LNCaP clone FGC (cell line): ENCODE measurements around the gene NUAK1.

Experiments used
- DNase-seq: peaks from one replicate; pipeline ENCODE4 v3.0.0-alpha.2; 2011; ENCODE audit warnings: low read depth
- H3K4me3 ChIP-seq: 2 replicates; pipeline ENCODE4 v1.5.1; 2011; ENCODE audit warnings: mild to moderate bottlenecking, low read depth, low read length, control low read depth
- TF ChIP-seq, protein P1 (sequence below): IDR thresholded peaks from 2 replicates; pipeline ENCODE4 v1.5.1; 2012; ENCODE audit warnings: mild to moderate bottlenecking; ENCODE audit not compliant: control insufficient read depth, insufficient read depth; ENCODE audit errors: extremely low read depth

Gene NUAK1

DNA sequence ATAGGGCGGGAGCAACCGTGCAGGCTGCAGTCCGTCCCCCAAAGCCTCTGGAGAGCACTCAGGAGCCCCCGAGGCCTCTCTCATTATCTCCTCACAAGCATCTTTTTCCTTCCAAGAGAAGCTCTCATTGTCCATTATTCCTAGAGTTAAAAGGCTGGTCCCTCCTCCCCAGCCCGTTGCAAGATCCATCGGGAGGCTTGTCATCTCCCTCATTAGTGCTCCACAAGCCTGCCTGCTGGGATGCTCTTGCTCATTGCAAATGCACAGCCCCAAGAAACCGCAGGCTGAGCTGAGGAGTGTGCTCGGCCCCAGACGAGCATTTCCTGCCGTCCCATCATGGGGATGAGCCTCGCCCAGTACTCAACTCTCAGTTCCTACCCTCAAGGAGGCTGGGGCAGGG is 23.3 kb downstream of the NUAK1 start:
- H3K4me3 ChIP-seq = no peak overlapping the region
- TF ChIP-seq, protein P1, sequence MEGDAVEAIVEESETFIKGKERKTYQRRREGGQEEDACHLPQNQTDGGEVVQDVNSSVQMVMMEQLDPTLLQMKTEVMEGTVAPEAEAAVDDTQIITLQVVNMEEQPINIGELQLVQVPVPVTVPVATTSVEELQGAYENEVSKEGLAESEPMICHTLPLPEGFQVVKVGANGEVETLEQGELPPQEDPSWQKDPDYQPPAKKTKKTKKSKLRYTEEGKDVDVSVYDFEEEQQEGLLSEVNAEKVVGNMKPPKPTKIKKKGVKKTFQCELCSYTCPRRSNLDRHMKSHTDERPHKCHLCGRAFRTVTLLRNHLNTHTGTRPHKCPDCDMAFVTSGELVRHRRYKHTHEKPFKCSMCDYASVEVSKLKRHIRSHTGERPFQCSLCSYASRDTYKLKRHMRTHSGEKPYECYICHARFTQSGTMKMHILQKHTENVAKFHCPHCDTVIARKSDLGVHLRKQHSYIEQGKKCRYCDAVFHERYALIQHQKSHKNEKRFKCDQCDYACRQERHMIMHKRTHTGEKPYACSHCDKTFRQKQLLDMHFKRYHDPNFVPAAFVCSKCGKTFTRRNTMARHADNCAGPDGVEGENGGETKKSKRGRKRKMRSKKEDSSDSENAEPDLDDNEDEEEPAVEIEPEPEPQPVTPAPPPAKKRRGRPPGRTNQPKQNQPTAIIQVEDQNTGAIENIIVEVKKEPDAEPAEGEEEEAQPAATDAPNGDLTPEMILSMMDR = no peak
- no peak for DNase-seq

DNA sequence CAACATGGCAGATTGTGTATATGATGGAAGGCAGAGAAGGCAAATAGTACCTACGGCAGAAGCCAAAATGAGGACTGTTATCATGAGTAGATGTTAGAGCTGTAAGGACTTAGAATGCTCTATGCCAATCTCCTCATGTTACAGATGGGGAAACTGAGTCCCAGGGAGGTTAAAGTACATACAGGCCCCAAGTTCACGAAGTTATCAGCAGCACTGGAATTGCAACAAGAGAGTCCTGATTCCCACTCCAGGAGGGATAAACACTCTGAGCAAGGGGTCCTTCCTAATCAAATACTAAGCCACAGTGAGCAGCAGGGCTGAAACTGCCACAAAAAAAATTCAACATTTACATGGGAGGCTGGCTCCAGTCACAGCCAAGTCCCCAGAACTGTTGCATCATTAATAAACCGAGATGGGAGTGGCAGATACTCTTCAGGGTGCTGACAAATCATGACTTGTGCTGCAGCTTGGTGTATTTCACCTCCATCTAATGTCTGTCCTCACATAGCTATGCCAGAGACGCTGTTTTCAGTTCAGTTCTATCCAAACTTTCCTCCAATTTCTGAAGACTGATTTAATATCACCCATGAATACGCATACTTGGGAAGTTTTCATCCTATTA is 24.2 kb downstream of the NUAK1 start:
- DNase-seq = no peak
- no peak overlapping the region for H3K4me3 ChIP-seq
- TF ChIP-seq, protein P1 = no peak

- TF ChIP-seq, protein P1 = no peak
- no peak overlapping the region for H3K4me3 ChIP-seq
- no peak for DNase-seq
Observed at GRCh38 chr12:106113824-106114446, 24.8 kb downstream of the NUAK1 start.

DNA sequence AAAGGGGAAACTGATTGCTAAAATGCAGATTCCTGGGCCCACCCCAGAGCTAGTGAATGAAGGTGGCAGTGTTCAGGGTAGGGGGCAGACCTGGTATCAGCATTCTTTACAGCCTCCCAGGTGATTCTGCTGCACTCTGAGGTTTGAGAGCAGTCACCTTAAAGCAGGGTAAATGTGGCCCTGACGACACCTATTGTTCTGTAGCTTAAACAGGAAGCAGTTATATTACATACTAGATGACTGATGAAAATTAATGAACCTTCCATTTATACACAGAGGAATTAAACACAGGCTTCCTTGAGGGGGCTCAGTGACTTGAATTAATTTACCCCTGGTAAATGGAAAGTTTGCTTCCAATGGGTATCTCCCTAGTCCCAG is 25.3 kb downstream of the NUAK1 start:
- DNase-seq = no peak
- TF ChIP-seq, protein P1 = no peak
- H3K4me3 ChIP-seq = no peak overlapping the region

DNA sequence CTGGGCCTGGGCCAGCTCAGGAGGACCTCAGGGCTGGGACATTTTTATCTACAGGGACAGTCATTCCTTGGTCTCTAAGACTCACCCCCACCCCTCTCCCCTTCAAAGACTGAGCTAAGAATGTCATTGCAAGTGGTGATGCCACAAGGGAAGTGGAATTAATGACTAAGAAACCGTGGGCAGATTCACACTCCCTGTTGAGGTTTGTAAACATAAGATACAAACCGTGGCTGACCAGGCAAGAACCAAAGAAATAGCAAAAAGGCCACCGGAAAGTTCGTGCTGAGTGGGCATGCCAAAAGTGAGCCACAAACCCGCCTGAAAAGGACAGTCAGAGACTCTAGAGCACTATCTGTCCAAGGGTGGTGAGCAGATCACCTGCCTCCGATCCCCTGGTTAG is 25.7 kb downstream of the NUAK1 start:
- no peak for DNase-seq
- TF ChIP-seq, protein P1 = no peak
- H3K4me3 ChIP-seq = no peak overlapping the region

DNA sequence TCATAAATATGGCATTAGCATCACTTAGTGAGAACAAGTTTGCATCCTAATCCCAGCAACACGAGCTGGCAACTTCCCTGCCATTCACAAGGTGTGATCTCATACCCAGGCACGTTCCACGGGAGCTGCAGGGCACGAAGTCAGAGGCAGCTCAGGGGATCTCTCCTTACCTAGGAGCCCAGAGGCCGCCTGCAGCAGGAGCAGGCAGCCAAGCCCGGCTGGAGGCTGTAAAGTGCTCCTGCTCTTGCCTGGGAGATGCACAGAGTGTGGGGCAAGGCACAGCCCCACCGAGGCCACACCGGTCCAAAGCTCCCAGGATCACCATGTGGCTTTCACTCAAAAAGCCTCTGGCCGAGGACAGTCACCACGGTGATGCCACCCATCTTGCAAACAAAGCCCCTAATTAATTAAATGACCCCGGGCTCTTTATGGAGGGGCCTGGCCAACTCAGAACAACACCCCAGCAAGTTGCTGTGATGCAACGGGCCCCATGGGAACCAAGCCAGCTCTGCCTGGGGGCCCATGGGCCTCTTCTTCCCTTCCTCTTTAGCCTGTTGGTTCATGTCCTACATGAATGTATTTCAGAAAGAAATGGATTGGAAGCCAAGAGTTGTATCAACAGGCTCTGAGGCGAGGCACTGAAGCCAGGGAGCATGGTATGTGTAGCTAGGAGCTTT is 26.5 kb downstream of the NUAK1 start:
- TF ChIP-seq, protein P1 = no peak
- DNase-seq = no peak
- H3K4me3 ChIP-seq = no peak overlapping the region
